Epithelial cell of esophagus (primary cell): ENCODE measurements around the gene MAK.

Source experiments
- DNase-seq: peaks from one replicate; pipeline ENCODE4 v3.0.0; 2010; ENCODE audit warnings: low read depth
- H3K4me3 ChIP-seq: 2 replicates; pipeline ENCODE4 v1.5.1; 2011; ENCODE audit warnings: mild to moderate bottlenecking, low read length, control low read depth
- CTCF ChIP-seq: IDR thresholded peaks from 2 replicates; pipeline ENCODE4 v1.5.1; 2011; ENCODE audit warnings: low read depth, mild to moderate bottlenecking, low read length, control low read depth, inconsistent platforms; ENCODE audit not compliant: insufficient read depth; ENCODE audit errors: missing control alignments

MAK gene

GRCh38 chr6:10713962-10714361 is 124.4 kb downstream of the MAK start:
- no peak for DNase-seq
- no peak overlapping the region for H3K4me3 ChIP-seq
- TF ChIP-seq CTCF: no peak
